ENCODE data around the gene CDH26.

- TF ChIP-seq POLR2A (IDR thresholded peaks at IDR 0.05; ENCODE audit: low read length): no peak
- no peak for TF ChIP-seq GATA1 (IDR thresholded peaks at IDR 0.05; ENCODE audit: low read depth, low read length)
These were observed 88.2 kb downstream of the CDH26 start for GRCh38 chr20:60046436-60046835.

Measured in erythroblast (primary cell).